ENCODE measurements around the gene EVC2.

EVC2 gene

GRCh38 chr4:5563856-5564255, 144.5 kb downstream of the EVC2 start:
- no peak overlapping the region for H3K9ac ChIP-seq (ENCODE audit: low read length)
- no peak for TF ChIP-seq EZH2phosphoT487 (IDR thresholded peaks at IDR 0.05; ENCODE audit: low read depth)
- TF ChIP-seq, protein P1, sequence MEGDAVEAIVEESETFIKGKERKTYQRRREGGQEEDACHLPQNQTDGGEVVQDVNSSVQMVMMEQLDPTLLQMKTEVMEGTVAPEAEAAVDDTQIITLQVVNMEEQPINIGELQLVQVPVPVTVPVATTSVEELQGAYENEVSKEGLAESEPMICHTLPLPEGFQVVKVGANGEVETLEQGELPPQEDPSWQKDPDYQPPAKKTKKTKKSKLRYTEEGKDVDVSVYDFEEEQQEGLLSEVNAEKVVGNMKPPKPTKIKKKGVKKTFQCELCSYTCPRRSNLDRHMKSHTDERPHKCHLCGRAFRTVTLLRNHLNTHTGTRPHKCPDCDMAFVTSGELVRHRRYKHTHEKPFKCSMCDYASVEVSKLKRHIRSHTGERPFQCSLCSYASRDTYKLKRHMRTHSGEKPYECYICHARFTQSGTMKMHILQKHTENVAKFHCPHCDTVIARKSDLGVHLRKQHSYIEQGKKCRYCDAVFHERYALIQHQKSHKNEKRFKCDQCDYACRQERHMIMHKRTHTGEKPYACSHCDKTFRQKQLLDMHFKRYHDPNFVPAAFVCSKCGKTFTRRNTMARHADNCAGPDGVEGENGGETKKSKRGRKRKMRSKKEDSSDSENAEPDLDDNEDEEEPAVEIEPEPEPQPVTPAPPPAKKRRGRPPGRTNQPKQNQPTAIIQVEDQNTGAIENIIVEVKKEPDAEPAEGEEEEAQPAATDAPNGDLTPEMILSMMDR (IDR thresholded peaks at IDR 0.05; ENCODE audit: low read depth, low read length), result no peak
- H2AFZ ChIP-seq (ENCODE audit: low read depth, low read length), result no peak overlapping the region
- H3K4me1 ChIP-seq (ENCODE audit: low read length), result no peaks in the 10 kb centered on the region
- H3K4me2 ChIP-seq (ENCODE audit: low read length), result no peak overlapping the region
- H3K27me3 ChIP-seq (ENCODE audit: low read depth, low read length), result no peaks in the 10 kb centered on the region
- H4K20me1 ChIP-seq (ENCODE audit: insufficient read depth, low read length), result no peaks in the 10 kb centered on the region
- H3K27ac ChIP-seq (ENCODE audit: low read length), result no peak overlapping the region
- no peaks in the 10 kb centered on the region for H3K79me2 ChIP-seq (ENCODE audit: low read length)
- H3K4me3 ChIP-seq (ENCODE audit: low read length), result no peak overlapping the region
- H3K9me3 ChIP-seq (ENCODE audit: insufficient read depth, low read length), result no peaks in the 10 kb centered on the region
- H3K36me3 ChIP-seq (replicated peaks; ENCODE audit: low read depth, low read length), result peaks cover 6% of the 10 kb centered on the region

GRCh38 chr4:5562476-5562875, 145.9 kb downstream of the EVC2 start:
- TF ChIP-seq, protein P1 (IDR thresholded peaks at IDR 0.05; ENCODE audit: low read depth, low read length), result no peak
- TF ChIP-seq EZH2phosphoT487 (IDR thresholded peaks at IDR 0.05; ENCODE audit: low read depth), result no peak
- Histone ChIP-seq H3K9ac (ENCODE audit: low read length) (no peak overlapping the region), H2AFZ (ENCODE audit: low read depth, low read length) (no peak overlapping the region), H3K4me2 (ENCODE audit: low read length) (no peak overlapping the region), H3K4me1 (ENCODE audit: low read length) (no peaks in the 10 kb centered on the region), H4K20me1 (ENCODE audit: insufficient read depth, low read length) (no peaks in the 10 kb centered on the region), H3K27me3 (ENCODE audit: low read depth, low read length) (no peaks in the 10 kb centered on the region), H3K36me3 (replicated peaks; ENCODE audit: low read depth, low read length) (peaks cover 6% of the 10 kb centered on the region), H3K79me2 (ENCODE audit: low read length) (no peaks in the 10 kb centered on the region), H3K27ac (ENCODE audit: low read length) (no peak overlapping the region), H3K4me3 (ENCODE audit: low read length) (no peak overlapping the region), H3K9me3 (ENCODE audit: insufficient read depth, low read length) (no peaks in the 10 kb centered on the region)

- no peak overlapping the region for H3K4me2 ChIP-seq (ENCODE audit: low read length)
- no peaks in the 10 kb centered on the region for H3K79me2 ChIP-seq (ENCODE audit: low read length)
- no peak overlapping the region for H3K27ac ChIP-seq (ENCODE audit: low read length)
- no peaks in the 10 kb centered on the region for H3K4me1 ChIP-seq (ENCODE audit: low read length)
- H3K9ac ChIP-seq (ENCODE audit: low read length), result no peak overlapping the region
- H3K27me3 ChIP-seq (ENCODE audit: low read depth, low read length), result no peaks in the 10 kb centered on the region
- H3K4me3 ChIP-seq (ENCODE audit: low read length), result no peak overlapping the region
- peaks cover 6% of the 10 kb centered on the region for H3K36me3 ChIP-seq (replicated peaks; ENCODE audit: low read depth, low read length)
- H3K9me3 ChIP-seq (ENCODE audit: insufficient read depth, low read length), result no peaks in the 10 kb centered on the region
- no peak for TF ChIP-seq EZH2phosphoT487 (IDR thresholded peaks at IDR 0.05; ENCODE audit: low read depth)
- TF ChIP-seq, protein P1 (IDR thresholded peaks at IDR 0.05; ENCODE audit: low read depth, low read length), result no peak
- H2AFZ ChIP-seq (ENCODE audit: low read depth, low read length), result no peak overlapping the region
- no peaks in the 10 kb centered on the region for H4K20me1 ChIP-seq (ENCODE audit: insufficient read depth, low read length)
Observed at GRCh38 chr4:5561286-5561685, 147.1 kb downstream of the EVC2 start.

- no peak overlapping the region for H3K4me2 ChIP-seq (ENCODE audit: low read length)
- peaks cover 8% of the 10 kb centered on the region for H3K36me3 ChIP-seq (replicated peaks; ENCODE audit: low read depth, low read length)
- TF ChIP-seq, protein P1 (IDR thresholded peaks at IDR 0.05; ENCODE audit: low read depth, low read length), result no peak
- TF ChIP-seq EZH2phosphoT487 (IDR thresholded peaks at IDR 0.05; ENCODE audit: low read depth), result no peak
Observed at GRCh38 chr4:5558502-5558901, 149.9 kb downstream of the EVC2 start.

More at GRCh38 chr4:5558502-5558901, 149.9 kb downstream of the EVC2 start:
- no peaks in the 10 kb centered on the region for H4K20me1 ChIP-seq (ENCODE audit: insufficient read depth, low read length)
- no peaks in the 10 kb centered on the region for H3K27me3 ChIP-seq (ENCODE audit: low read depth, low read length)
- no peak overlapping the region for H3K27ac ChIP-seq (ENCODE audit: low read length)
- no peaks in the 10 kb centered on the region for H3K9me3 ChIP-seq (ENCODE audit: insufficient read depth, low read length)
- H3K4me1 ChIP-seq (ENCODE audit: low read length), result no peaks in the 10 kb centered on the region
- no peak overlapping the region for H3K9ac ChIP-seq (ENCODE audit: low read length)
- no peak overlapping the region for H2AFZ ChIP-seq (ENCODE audit: low read depth, low read length)
- H3K79me2 ChIP-seq (ENCODE audit: low read length), result no peaks in the 10 kb centered on the region
- no peak overlapping the region for H3K4me3 ChIP-seq (ENCODE audit: low read length)

Data from OCI-LY3 (cell line).